HG03135 (cell line): ENCODE data around the gene RPP38.

ENCODE experiments used
- ATAC-seq: cut with Tn5 transposase; IDR thresholded peaks from one replicate; pipeline ENCODE4 v1.9.1; 2021; ENCODE audit warnings: mild to moderate bottlenecking, moderate library complexity; ENCODE audit not compliant: unreplicated experiment

The RPP38 gene

GRCh38 chr10:15097011-15097812 lies at the start of gene RPP38:
Gene RPP38 (plus strand): TSS chr10:15097355. CDS start chr10:15103315, 5,960 bp downstream.
- ATAC-seq, result peak; percentile 82

- no peak for ATAC-seq
Measured at GRCh38 chr10:15049533-15049932, 47.6 kb upstream of the RPP38 start.

DNA sequence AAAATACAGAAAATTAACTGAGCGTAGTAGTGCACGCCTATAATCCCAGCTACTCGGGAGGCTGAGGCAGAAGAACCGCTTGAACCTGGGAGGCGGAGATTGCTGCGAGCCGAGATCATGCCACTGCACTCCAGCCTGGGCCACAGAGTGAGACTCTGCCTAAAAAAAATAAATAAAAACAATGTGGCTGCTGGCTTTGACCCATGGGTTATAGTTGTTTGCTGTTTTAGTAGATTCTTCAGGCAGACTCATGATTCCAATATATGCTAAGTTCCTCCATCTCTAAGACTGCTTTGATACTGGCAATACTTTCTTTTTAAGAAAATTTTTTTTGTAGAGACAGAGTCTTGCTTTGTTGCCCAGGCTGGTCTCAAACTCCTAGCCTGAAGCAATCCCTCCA lies 45.0 kb upstream of the RPP38 start:
- no peak for ATAC-seq

- no peak for ATAC-seq
Measured at GRCh38 chr10:15053061-15053460, 44.1 kb upstream of the RPP38 start.

GRCh38 chr10:15058689-15059088 lies 38.5 kb upstream of the RPP38 start:
- ATAC-seq, result no peak

GRCh38 chr10:15059914-15060313 lies 37.2 kb upstream of the RPP38 start:
- ATAC-seq, result no peak

DNA sequence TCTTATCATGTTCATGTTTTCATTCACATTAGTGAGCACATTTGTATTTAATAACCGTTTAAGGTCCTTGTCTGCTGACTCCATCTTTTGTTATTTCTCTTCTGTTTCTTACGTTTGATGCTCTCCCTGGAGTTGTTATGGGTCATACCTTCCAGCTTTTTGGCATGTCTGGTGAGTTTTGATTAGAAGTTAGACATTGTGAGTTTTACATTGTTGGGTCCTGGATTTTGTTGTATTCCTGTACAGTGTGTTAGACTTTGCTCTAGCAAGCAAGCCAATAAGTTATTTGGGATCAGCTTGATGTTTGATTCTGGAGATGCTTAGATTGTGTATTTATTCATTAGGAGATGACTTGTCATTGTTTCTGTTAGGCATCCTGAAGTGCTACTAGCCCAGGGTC lies 36.5 kb upstream of the RPP38 start:
- ATAC-seq, result no peak

DNA sequence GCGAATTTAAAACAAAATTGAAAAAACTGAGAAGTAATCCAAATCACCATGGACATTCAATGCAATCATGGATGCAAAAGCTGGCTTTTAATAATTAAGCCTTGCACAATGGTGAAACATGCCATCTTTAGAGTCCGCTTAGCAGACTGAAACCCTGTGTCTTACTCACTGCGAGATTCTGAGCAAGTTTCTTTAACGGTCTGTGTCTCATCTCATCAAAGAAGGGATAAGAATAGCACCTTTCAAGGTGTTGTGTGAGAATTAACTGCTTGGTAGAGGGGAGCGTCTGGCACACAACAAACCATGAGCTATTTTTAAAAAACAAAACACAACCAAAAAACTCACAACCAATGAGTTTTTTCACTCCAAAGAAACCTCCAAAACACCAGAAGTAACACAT lies 30.0 kb upstream of the RPP38 start:
- ATAC-seq, result no peak

GRCh38 chr10:15068802-15069201 lies 28.4 kb upstream of the RPP38 start:
- ATAC-seq, result no peak

- ATAC-seq, result no peak
Measured at GRCh38 chr10:15069230-15069629, 27.9 kb upstream of the RPP38 start.

GRCh38 chr10:15072358-15072757 lies 24.8 kb upstream of the RPP38 start:
- ATAC-seq, result no peak

GRCh38 chr10:15075421-15075820 lies 21.7 kb upstream of the RPP38 start:
- no peak for ATAC-seq

GRCh38 chr10:15083674-15084501 lies 13.3 kb upstream of the RPP38 start:
- ATAC-seq, result no peak

- ATAC-seq, result no peak
Measured at GRCh38 chr10:15084502-15084922, 12.6 kb upstream of the RPP38 start.

- ATAC-seq, result peak; percentile 99
Measured at GRCh38 chr10:15088428-15089261, 8.5 kb upstream of the RPP38 start, which contains the start of gene ACBD7. Gene ACBD7 (minus strand): TSS chr10:15088776. CDS start chr10:15088728, 48 bp downstream.

GRCh38 chr10:15091418-15091817 lies 5.7 kb upstream of the RPP38 start:
- ATAC-seq, result no peak

DNA sequence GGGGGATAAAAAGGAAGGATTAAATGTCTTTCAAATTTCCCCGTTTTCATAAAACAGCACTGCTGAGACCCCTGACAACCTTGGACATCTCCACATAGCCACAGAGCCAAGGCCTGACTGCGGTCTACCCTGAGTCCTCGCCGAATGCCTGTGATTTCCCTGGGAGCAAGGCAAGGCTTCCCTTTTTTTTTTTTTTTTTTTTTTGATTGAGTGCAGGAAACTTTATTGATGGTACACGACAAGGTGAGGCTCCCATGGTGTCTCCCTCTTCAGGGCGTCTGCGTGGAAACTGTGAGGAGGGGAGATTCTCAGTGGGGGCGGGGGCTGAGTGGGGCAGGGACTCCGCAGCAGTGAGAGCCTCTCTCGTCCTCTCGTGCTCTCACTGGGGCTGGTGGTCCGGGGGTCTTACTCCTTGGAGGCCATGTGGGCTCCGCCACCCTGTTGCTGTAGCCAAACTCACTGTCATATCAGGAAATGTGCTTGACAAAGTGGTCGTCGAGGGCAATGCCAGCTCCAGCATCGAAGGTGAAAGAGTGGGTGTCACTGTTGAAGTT lies 4.2 kb upstream of the RPP38 start:
- no peak for ATAC-seq

DNA sequence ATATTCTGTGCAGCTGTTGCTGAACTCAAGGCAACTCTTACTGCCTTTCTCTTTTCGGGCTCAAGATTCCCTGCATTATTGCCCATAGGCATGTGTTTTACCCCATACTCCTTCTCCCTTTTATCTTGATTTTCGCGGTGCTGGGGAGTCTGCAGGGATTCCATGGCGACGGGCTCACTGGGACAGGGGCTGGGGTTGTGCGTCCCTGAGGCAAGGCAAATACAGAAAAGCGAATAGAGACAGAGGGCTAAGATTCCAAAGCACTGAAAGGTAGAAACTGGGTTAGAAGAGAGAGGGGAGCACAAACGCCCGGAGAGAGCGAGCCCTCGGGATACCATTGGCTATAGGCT lies 519 bp upstream of the RPP38 start:
- peak; percentile 15 for ATAC-seq

DNA sequence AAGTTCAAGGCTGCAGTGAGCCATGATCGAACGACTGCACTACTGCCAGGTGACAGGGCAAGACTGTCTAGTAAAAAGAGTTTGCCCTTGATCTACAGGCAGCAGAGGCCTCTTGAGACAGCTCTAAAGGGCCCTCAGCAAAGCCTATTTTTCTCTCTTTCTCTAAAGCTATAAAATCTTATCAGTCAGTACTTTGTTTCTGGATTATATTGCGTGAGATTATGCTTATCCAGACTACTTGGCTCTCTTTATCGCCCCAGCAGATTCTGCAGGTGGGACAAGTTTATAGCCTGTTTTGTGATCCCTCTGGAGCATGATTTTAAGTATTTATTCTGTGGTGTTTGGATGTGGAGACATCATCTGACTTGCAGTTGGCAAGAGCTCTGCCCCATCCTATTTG lies 2.7 kb downstream of the RPP38 start:
- ATAC-seq, result no peak

GRCh38 chr10:15103513-15103912 lies 6.4 kb downstream of the RPP38 start:
- ATAC-seq, result no peak
